PC-3 (cell line): ENCODE measurements around the gene PELI2. TPM values are rescaled to one million over a fixed set of nuclear protein-coding genes. Genes with fewer than 3 reads are reported as not detected.

ENCODE experiments used
- ATAC-seq: fragments of 200-7000 bp; cut with Tn5 transposase; 2 replicates; pipeline ENCODE4 v1.9.1; 2020; ENCODE audit warnings: mild to moderate bottlenecking, moderate library complexity
- BruUV-seq: library from RNA; stranded (reverse); fragments of 400-500 nt; replicated peaks from 2 replicates; lab custom pipeline; 2021; lab: Mats Ljungman, UMichigan
- CTCF ChIA-PET: fragments of 300-600 bp; sonication (Branson Sonifier 250); formaldehyde crosslinking; loops from one replicate; lab custom pipeline; 2022; ENCODE audit warnings: antibody characterized with exemption; lab: Charles Lee
- POLR2A ChIA-PET: fragments of 300-600 bp; sonication (Branson Sonifier 250); formaldehyde crosslinking; loops from one replicate; lab custom pipeline; 2022; ENCODE audit warnings: antibody characterized with exemption; ENCODE audit not compliant: unreplicated experiment; lab: Charles Lee
- DNase-seq: peaks from one replicate; pipeline ENCODE4 v3.0.0-alpha.2; 2015
- H2AFZ ChIP-seq: fragments of 300-600 bp; sonication (generic); 2 replicates; pipeline ENCODE4 v1.6.0; 2016; ENCODE audit warnings: antibody characterized with exemption, low read length
- H3F3A ChIP-seq: fragments of 300-600 bp; sonication (generic); one replicate; pipeline ENCODE4 v1.6.0; 2017; ENCODE audit warnings: antibody characterized with exemption, low read length, control low read depth, mild to moderate bottlenecking; ENCODE audit not compliant: unreplicated experiment
- H3K27ac ChIP-seq: fragments of 300-600 bp; sonication (generic); 2 replicates; pipeline ENCODE4 v1.5.1; 2016; ENCODE audit warnings: mild to moderate bottlenecking, low read length
- H3K27me3 ChIP-seq: fragments of 300-600 bp; sonication (generic); 2 replicates; pipeline ENCODE4 v1.6.1; 2016; ENCODE audit warnings: low read length, mixed read lengths
- H3K36me3 ChIP-seq: fragments of 300-600 bp; sonication (generic); 2 replicates; pipeline ENCODE4 v1.6.1; 2016; ENCODE audit warnings: low read depth, mixed run types, low read length, mixed read lengths
- H3K4me1 ChIP-seq: fragments of 300-600 bp; sonication (generic); 2 replicates; pipeline ENCODE4 v1.5.1; 2016; ENCODE audit warnings: low read length; ENCODE audit not compliant: insufficient read depth
- H3K4me2 ChIP-seq: fragments of 300-600 bp; sonication (generic); 2 replicates; pipeline ENCODE4 v1.6.0; 2016; ENCODE audit warnings: low read length
- H3K4me3 ChIP-seq: fragments of 300-600 bp; sonication (generic); 2 replicates; pipeline ENCODE4 v1.5.1; 2016; ENCODE audit warnings: mild to moderate bottlenecking, low read length, mixed read lengths
- H3K79me2 ChIP-seq: fragments of 300-600 bp; sonication (generic); 2 replicates; pipeline ENCODE4 v1.6.1; 2017; ENCODE audit warnings: low read length, mixed read lengths
- H3K9ac ChIP-seq: fragments of 300-600 bp; sonication (generic); 2 replicates; pipeline ENCODE4 v1.6.0; 2016; ENCODE audit warnings: mild to moderate bottlenecking, low read length
- H3K9me2 ChIP-seq: fragments of 300-600 bp; sonication (generic); replicated peaks from 2 replicates; pipeline ENCODE4 v1.6.1; 2016; ENCODE audit warnings: mixed run types, low read length, mixed read lengths
- H3K9me3 ChIP-seq: fragments of 300-600 bp; sonication (generic); 2 replicates; pipeline ENCODE4 v1.6.1; 2016; ENCODE audit warnings: low read length, mixed read lengths
- H4K20me1 ChIP-seq: fragments of 300-600 bp; sonication (generic); 2 replicates; pipeline ENCODE4 v1.6.1; 2016; ENCODE audit warnings: low read length, mixed read lengths
- EZH2 ChIP-seq: fragments of 300-600 bp; sonication (generic); IDR thresholded peaks from one replicate; pipeline ENCODE4 v1.6.1; 2017; ENCODE audit warnings: antibody characterized with exemption, mild to moderate bottlenecking, low read length; ENCODE audit not compliant: unreplicated experiment
- EZH2phosphoT487 ChIP-seq: fragments of 300-600 bp; sonication (generic); IDR thresholded peaks from 2 replicates; pipeline ENCODE4 v1.6.1; 2018; ENCODE audit warnings: mild to moderate bottlenecking, antibody characterized with exemption, low read length, borderline replicate concordance
- intact Hi-C: fragments of 100-400 bp; cut with micrococcal nuclease; formaldehyde crosslinking; loops from 2 replicates; pipeline ENCODE4 v1.9.0; 2023
- total RNA-seq: library from RNA; depleted of rRNA; stranded (reverse); fragments of >200 nt; gene quantifications from 2 replicates; pipeline ENCODE4 v1.2.3, GENCODE V29; 2014
- TF ChIP-seq, protein P1 (sequence below): fragments of 300-600 bp; sonication (generic); conservative IDR thresholded peaks from 2 replicates; pipeline ENCODE4 v1.5.1; 2017; ENCODE audit warnings: antibody characterized with exemption, low read depth, mild to moderate bottlenecking, low read length

The PELI2 gene
- total RNA-seq, 1 experiment from 2014 or later: 0.11 TPM

- Histone ChIP-seq H3K27me3 (peaks cover 97% of the 10 kb centered on the region), H3K4me1 (no peaks in the 10 kb centered on the region), H3K4me2 (no peak overlapping the region), H3K9ac (no peak overlapping the region), H4K20me1 (no peaks in the 10 kb centered on the region), H3F3A (no peaks in the 10 kb centered on the region), H3K27ac (no peak overlapping the region), H2AFZ (no peak overlapping the region), H3K36me3 (no peaks in the 10 kb centered on the region), H3K9me2 (no peaks in the 10 kb centered on the region), H3K79me2 (no peaks in the 10 kb centered on the region), H3K4me3 (no peak overlapping the region), H3K9me3 (no peaks in the 10 kb centered on the region)
- no TSS peak for BruUV-seq
- no peak for DNase-seq
- intact Hi-C loops: no loop called here
- ChIA-PET POLR2A (no interaction called here), CTCF (no interaction called here)
- TF ChIP-seq EZH2: no peak
- TF ChIP-seq, protein P1, sequence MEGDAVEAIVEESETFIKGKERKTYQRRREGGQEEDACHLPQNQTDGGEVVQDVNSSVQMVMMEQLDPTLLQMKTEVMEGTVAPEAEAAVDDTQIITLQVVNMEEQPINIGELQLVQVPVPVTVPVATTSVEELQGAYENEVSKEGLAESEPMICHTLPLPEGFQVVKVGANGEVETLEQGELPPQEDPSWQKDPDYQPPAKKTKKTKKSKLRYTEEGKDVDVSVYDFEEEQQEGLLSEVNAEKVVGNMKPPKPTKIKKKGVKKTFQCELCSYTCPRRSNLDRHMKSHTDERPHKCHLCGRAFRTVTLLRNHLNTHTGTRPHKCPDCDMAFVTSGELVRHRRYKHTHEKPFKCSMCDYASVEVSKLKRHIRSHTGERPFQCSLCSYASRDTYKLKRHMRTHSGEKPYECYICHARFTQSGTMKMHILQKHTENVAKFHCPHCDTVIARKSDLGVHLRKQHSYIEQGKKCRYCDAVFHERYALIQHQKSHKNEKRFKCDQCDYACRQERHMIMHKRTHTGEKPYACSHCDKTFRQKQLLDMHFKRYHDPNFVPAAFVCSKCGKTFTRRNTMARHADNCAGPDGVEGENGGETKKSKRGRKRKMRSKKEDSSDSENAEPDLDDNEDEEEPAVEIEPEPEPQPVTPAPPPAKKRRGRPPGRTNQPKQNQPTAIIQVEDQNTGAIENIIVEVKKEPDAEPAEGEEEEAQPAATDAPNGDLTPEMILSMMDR: no peak
- no peak for TF ChIP-seq EZH2phosphoT487
- no peak for ATAC-seq
These were observed 19.6 kb downstream of the PELI2 start for GRCh38 chr14:56137849-56138248.

GRCh38 chr14:56138928-56139327 is 20.7 kb downstream of the PELI2 start:
- no peaks in the 10 kb centered on the region for H3F3A ChIP-seq
- H3K4me1 ChIP-seq: no peaks in the 10 kb centered on the region
- no peak overlapping the region for H2AFZ ChIP-seq
- H3K9ac ChIP-seq: no peak overlapping the region
- POLR2A ChIA-PET: no interaction called here
- H3K4me3 ChIP-seq: no peak overlapping the region
- DNase-seq (no peak), ATAC-seq (no peak)
- no peaks in the 10 kb centered on the region for H3K9me2 ChIP-seq
- BruUV-seq: no TSS peak
- H3K79me2 ChIP-seq: no peaks in the 10 kb centered on the region
- no peak for TF ChIP-seq EZH2phosphoT487
- TF ChIP-seq, protein P1: no peak
- TF ChIP-seq EZH2: no peak
- H3K27ac ChIP-seq: no peak overlapping the region
- H3K9me3 ChIP-seq: no peaks in the 10 kb centered on the region
- CTCF ChIA-PET: no interaction called here
- no peaks in the 10 kb centered on the region for H4K20me1 ChIP-seq
- no peaks in the 10 kb centered on the region for H3K36me3 ChIP-seq
- H3K27me3 ChIP-seq: peaks cover 98% of the 10 kb centered on the region
- intact Hi-C loops: no loop called here
- H3K4me2 ChIP-seq: no peak overlapping the region

DNA sequence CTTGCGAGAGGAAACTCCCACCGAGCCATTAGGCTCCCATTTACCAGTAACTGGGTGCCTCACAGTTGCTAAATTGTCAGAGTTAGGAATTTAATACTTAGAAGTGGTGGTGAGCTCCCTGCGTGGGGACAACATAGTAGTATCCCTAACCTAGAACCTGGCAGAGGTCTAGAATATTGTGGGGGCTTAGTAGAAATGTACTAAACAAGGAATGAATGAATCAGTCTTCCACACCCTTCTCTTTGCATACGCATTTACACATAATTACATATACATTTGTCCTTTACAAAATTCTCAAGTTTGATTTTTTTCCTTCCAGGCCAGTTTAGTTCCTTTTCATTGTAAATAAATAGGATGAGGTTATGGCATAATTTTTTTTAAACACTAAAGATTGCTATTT is 24.1 kb downstream of the PELI2 start:
- Histone ChIP-seq H3K4me3 (no peak overlapping the region), H3K9ac (no peak overlapping the region), H4K20me1 (no peaks in the 10 kb centered on the region), H3F3A (no peaks in the 10 kb centered on the region), H3K27me3 (peaks cover 89% of the 10 kb centered on the region), H3K79me2 (no peaks in the 10 kb centered on the region), H3K27ac (no peak overlapping the region), H3K36me3 (no peaks in the 10 kb centered on the region), H2AFZ (no peak overlapping the region), H3K4me2 (no peak overlapping the region), H3K9me3 (no peaks in the 10 kb centered on the region), H3K9me2 (no peaks in the 10 kb centered on the region), H3K4me1 (no peaks in the 10 kb centered on the region)
- TF ChIP-seq, protein P1: no peak
- TF ChIP-seq EZH2 (no peak), EZH2phosphoT487 (no peak)
- no peak for DNase-seq
- ChIA-PET POLR2A (no interaction called here), CTCF (no interaction called here)
- intact Hi-C loops: no loop called here
- BruUV-seq: no TSS peak
- no peak for ATAC-seq
